Measurements from ENCODE around the gene MGLL. TPM values are rescaled to one million over a fixed set of nuclear protein-coding genes. Genes with fewer than 3 reads are reported as not detected.

MGLL gene
- total RNA-seq, 1 donor: 18.1 TPM

DNA sequence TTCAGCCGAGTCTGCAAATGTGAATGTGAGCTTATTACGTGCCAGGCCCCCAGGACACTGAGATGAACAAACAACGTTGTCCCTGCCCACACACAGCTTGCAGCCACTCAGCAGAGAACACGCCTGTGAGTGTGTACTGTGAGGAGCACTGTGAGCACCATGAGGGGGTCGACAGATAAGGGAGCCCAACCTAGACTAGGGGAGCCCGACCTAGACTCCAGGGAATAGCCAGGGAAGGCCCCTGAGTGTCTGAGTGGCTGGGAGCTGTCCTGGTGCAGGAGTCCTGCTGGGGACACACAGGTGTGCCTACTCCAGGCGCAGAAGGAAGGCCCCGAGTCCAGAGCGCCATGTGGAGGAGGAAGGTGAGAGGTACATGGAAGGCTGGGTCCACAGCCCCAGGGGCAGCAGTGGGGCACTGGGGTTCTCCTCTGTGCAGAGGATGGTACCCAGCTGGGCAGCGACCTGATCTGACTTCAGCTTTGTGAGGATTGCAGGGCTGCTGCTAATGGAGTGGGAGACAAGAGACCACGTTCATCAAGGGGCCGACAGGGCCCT lies 36.5 kb downstream of the MGLL start:
- peaks cover 13% of the 10 kb centered on the region for H3K4me1 ChIP-seq (ENCODE audit: insufficient read depth, low read length)
- no peak overlapping the region for H3K4me2 ChIP-seq (ENCODE audit: insufficient read depth, low read length)
- no peak overlapping the region for H3K27ac ChIP-seq (ENCODE audit: low read depth, low read length)
- H3K79me2 ChIP-seq (ENCODE audit: insufficient read depth, low read length): peaks cover 41% of the 10 kb centered on the region
- H3K36me3 ChIP-seq (ENCODE audit: insufficient read depth, low read length): no peaks in the 10 kb centered on the region
- H3K27me3 ChIP-seq (ENCODE audit: insufficient read depth, low read length): no peaks in the 10 kb centered on the region
- TF ChIP-seq, protein P1, sequence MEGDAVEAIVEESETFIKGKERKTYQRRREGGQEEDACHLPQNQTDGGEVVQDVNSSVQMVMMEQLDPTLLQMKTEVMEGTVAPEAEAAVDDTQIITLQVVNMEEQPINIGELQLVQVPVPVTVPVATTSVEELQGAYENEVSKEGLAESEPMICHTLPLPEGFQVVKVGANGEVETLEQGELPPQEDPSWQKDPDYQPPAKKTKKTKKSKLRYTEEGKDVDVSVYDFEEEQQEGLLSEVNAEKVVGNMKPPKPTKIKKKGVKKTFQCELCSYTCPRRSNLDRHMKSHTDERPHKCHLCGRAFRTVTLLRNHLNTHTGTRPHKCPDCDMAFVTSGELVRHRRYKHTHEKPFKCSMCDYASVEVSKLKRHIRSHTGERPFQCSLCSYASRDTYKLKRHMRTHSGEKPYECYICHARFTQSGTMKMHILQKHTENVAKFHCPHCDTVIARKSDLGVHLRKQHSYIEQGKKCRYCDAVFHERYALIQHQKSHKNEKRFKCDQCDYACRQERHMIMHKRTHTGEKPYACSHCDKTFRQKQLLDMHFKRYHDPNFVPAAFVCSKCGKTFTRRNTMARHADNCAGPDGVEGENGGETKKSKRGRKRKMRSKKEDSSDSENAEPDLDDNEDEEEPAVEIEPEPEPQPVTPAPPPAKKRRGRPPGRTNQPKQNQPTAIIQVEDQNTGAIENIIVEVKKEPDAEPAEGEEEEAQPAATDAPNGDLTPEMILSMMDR (IDR thresholded peaks at IDR 0.05; ENCODE audit: extremely low read depth, low read depth, low read length): no peak
- no peaks in the 10 kb centered on the region for H3K9me3 ChIP-seq (ENCODE audit: low read depth, low read length)
- no peak overlapping the region for H2AFZ ChIP-seq (ENCODE audit: low read length)
- DNase-seq (ENCODE audit: insufficient read length, low spot score, missing footprints): no peak
- peaks cover 2% of the 10 kb centered on the region for H4K20me1 ChIP-seq (ENCODE audit: insufficient read depth, low read length)
- no peak overlapping the region for H3K4me3 ChIP-seq (ENCODE audit: insufficient read depth, low read length)

GRCh38 chr3:127784865-127785710 lies 37.2 kb downstream of the MGLL start:
- H4K20me1 ChIP-seq (ENCODE audit: insufficient read depth, low read length): peaks cover 2% of the 10 kb centered on the region
- no peaks in the 10 kb centered on the region for H3K9me3 ChIP-seq (ENCODE audit: low read depth, low read length)
- DNase-seq (ENCODE audit: insufficient read length, low spot score, missing footprints): no peak
- H3K27ac ChIP-seq (ENCODE audit: low read depth, low read length): no peak overlapping the region
- H3K27me3 ChIP-seq (ENCODE audit: insufficient read depth, low read length): no peaks in the 10 kb centered on the region
- peaks cover 16% of the 10 kb centered on the region for H3K4me1 ChIP-seq (ENCODE audit: insufficient read depth, low read length)
- no peaks in the 10 kb centered on the region for H3K36me3 ChIP-seq (ENCODE audit: insufficient read depth, low read length)
- TF ChIP-seq, protein P1 (IDR thresholded peaks at IDR 0.05; ENCODE audit: extremely low read depth, low read depth, low read length): no peak
- H2AFZ ChIP-seq (ENCODE audit: low read length): no peak overlapping the region
- H3K4me3 ChIP-seq (ENCODE audit: insufficient read depth, low read length): no peak overlapping the region
- H3K79me2 ChIP-seq (ENCODE audit: insufficient read depth, low read length): peaks cover 34% of the 10 kb centered on the region
- no peak overlapping the region for H3K4me2 ChIP-seq (ENCODE audit: insufficient read depth, low read length)

DNA sequence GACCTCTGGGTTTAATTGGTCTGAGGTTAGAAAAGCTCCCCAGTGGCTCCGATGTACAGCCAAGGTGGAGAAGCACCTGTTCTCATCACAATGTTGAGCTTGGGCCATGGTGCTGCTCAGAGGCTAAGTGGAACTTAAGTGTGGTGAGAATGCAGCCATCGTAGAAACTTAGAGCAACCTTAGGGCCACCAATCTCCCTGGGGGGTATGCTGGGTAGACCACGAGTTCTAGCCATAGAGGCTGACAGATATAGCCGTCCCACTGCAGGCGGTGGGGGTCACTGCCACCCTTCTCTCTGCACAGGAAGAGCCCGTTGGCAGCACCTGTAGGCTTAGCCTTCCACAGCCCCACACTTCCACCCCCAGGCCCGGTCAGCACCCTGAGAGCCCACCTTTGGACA lies 38.0 kb downstream of the MGLL start:
- TF ChIP-seq, protein P1 (IDR thresholded peaks at IDR 0.05; ENCODE audit: extremely low read depth, low read depth, low read length): no peak
- Histone ChIP-seq H3K27ac (ENCODE audit: low read depth, low read length) (no peak overlapping the region), H4K20me1 (ENCODE audit: insufficient read depth, low read length) (peaks cover 2% of the 10 kb centered on the region), H3K4me1 (ENCODE audit: insufficient read depth, low read length) (peaks cover 16% of the 10 kb centered on the region), H3K27me3 (ENCODE audit: insufficient read depth, low read length) (no peaks in the 10 kb centered on the region), H3K4me3 (ENCODE audit: insufficient read depth, low read length) (no peak overlapping the region), H3K9me3 (ENCODE audit: low read depth, low read length) (no peaks in the 10 kb centered on the region), H2AFZ (ENCODE audit: low read length) (no peak overlapping the region), H3K4me2 (ENCODE audit: insufficient read depth, low read length) (no peak overlapping the region), H3K79me2 (ENCODE audit: insufficient read depth, low read length) (peaks cover 33% of the 10 kb centered on the region), H3K36me3 (ENCODE audit: insufficient read depth, low read length) (no peaks in the 10 kb centered on the region)
- no peak for DNase-seq (ENCODE audit: insufficient read length, low spot score, missing footprints)

DNA sequence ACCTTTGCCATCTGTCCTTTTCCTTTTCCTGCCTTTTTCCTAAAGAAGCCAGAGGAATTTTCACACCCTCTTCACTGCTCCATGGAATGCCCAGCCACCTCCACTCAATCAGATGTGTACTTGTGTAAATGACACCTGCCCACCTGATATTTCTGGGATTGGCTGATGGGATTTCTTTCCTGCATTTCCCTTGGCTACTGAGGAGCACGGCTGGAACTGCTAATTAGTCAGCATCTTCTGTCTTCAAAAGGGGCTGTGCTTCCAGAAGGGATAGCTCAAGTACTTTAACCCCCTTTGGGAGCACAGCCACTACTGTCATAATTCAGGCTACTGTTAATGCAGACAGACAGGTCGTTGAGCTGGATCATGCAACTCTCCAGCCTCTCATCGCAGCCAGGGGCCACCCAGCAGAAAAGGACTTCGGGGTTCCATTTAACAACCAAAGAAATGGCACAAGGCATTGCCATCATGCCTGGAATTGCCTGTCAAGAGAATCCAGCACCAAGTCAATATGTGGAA lies 38.6 kb downstream of the MGLL start:
- peaks cover 32% of the 10 kb centered on the region for H3K79me2 ChIP-seq (ENCODE audit: insufficient read depth, low read length)
- TF ChIP-seq, protein P1 (IDR thresholded peaks at IDR 0.05; ENCODE audit: extremely low read depth, low read depth, low read length): no peak

More for the DNA sequence above, 38.6 kb downstream of the MGLL start:
- Histone ChIP-seq H3K36me3 (ENCODE audit: insufficient read depth, low read length) (no peaks in the 10 kb centered on the region), H4K20me1 (ENCODE audit: insufficient read depth, low read length) (peaks cover 2% of the 10 kb centered on the region), H3K4me2 (ENCODE audit: insufficient read depth, low read length) (no peak overlapping the region), H3K27me3 (ENCODE audit: insufficient read depth, low read length) (no peaks in the 10 kb centered on the region), H3K4me1 (ENCODE audit: insufficient read depth, low read length) (peaks cover 16% of the 10 kb centered on the region), H3K27ac (ENCODE audit: low read depth, low read length) (no peak overlapping the region), H3K9me3 (ENCODE audit: low read depth, low read length) (no peaks in the 10 kb centered on the region), H3K4me3 (ENCODE audit: insufficient read depth, low read length) (no peak overlapping the region), H2AFZ (ENCODE audit: low read length) (no peak overlapping the region)
- no peak for DNase-seq (ENCODE audit: insufficient read length, low spot score, missing footprints)
